Measurements from ENCODE around the gene RPS15. TPM values are rescaled to one million over a fixed set of nuclear protein-coding genes. Genes with fewer than 3 reads are reported as not detected.

Gene RPS15
- total and polyA plus RNA-seq, 9 donors: 973 to 1,562 (median 1,204) TPM

GRCh38 chr19:1451916-1452801 lies 14.0 kb downstream of the RPS15 start:
- Histone ChIP-seq H3K36me3 (ENCODE audit: control insufficient read depth, insufficient read depth, low read length) (no peaks in the 10 kb centered on the region), H3K27ac (ENCODE audit: low read length) (no peak overlapping the region), H3K27me3 (ENCODE audit: control insufficient read depth, insufficient read depth, low read length) (peaks cover 97% of the 10 kb centered on the region), H3K4me3 (ENCODE audit: low read length) (no peak overlapping the region), H3K9me3 (replicated peaks; ENCODE audit: control insufficient read depth, low read depth, low read length) (no peaks in the 10 kb centered on the region), H3K4me1 (ENCODE audit: control insufficient read depth, insufficient read depth, low read length) (peaks cover 34% of the 10 kb centered on the region)
- DNase-seq: no peak
- WGBS (ENCODE audit: insufficient coverage): 29% methylated on average over 36 of the region's 39 CpGs

- Histone ChIP-seq H3K36me3 (ENCODE audit: control insufficient read depth, insufficient read depth, low read length) (no peaks in the 10 kb centered on the region), H3K4me3 (ENCODE audit: low read length) (no peak overlapping the region), H3K27ac (ENCODE audit: low read length) (no peak overlapping the region), H3K27me3 (ENCODE audit: control insufficient read depth, insufficient read depth, low read length) (peaks cover 97% of the 10 kb centered on the region), H3K4me1 (ENCODE audit: control insufficient read depth, insufficient read depth, low read length) (peaks cover 34% of the 10 kb centered on the region), H3K9me3 (replicated peaks; ENCODE audit: control insufficient read depth, low read depth, low read length) (no peaks in the 10 kb centered on the region)
- DNase-seq: no peak
- WGBS (ENCODE audit: insufficient coverage): 48% methylated on average over 24 of the region's 30 CpGs
These were observed 14.8 kb downstream of the RPS15 start for GRCh38 chr19:1452802-1453524.

GRCh38 chr19:1453525-1454364 lies 15.5 kb downstream of the RPS15 start:
- no peak overlapping the region for H3K27ac ChIP-seq (ENCODE audit: low read length)
- H3K36me3 ChIP-seq (ENCODE audit: control insufficient read depth, insufficient read depth, low read length): no peaks in the 10 kb centered on the region
- DNase-seq: no peak
- no peaks in the 10 kb centered on the region for H3K9me3 ChIP-seq (replicated peaks; ENCODE audit: control insufficient read depth, low read depth, low read length)
- H3K4me1 ChIP-seq (ENCODE audit: control insufficient read depth, insufficient read depth, low read length): peaks cover 34% of the 10 kb centered on the region
- no peak overlapping the region for H3K4me3 ChIP-seq (ENCODE audit: low read length)
- H3K27me3 ChIP-seq (ENCODE audit: control insufficient read depth, insufficient read depth, low read length): peaks cover 98% of the 10 kb centered on the region
- WGBS (ENCODE audit: insufficient coverage): 18% methylated on average over 15 of the region's 33 CpGs

GRCh38 chr19:1455002-1455335 lies 16.8 kb downstream of the RPS15 start:
- H3K27me3 ChIP-seq (ENCODE audit: control insufficient read depth, insufficient read depth, low read length): peaks cover 92% of the 10 kb centered on the region
- H3K9me3 ChIP-seq (replicated peaks; ENCODE audit: control insufficient read depth, low read depth, low read length): no peaks in the 10 kb centered on the region
- H3K36me3 ChIP-seq (ENCODE audit: control insufficient read depth, insufficient read depth, low read length): no peaks in the 10 kb centered on the region
- H3K4me1 ChIP-seq (ENCODE audit: control insufficient read depth, insufficient read depth, low read length): peaks cover 31% of the 10 kb centered on the region
- H3K4me3 ChIP-seq (ENCODE audit: low read length): no peak overlapping the region
- no peak for DNase-seq
- 3% methylated on average over 17 of the region's 22 CpGs for WGBS (ENCODE audit: insufficient coverage)
- no peak overlapping the region for H3K27ac ChIP-seq (ENCODE audit: low read length)

- peaks cover 87% of the 10 kb centered on the region for H3K27me3 ChIP-seq (ENCODE audit: control insufficient read depth, insufficient read depth, low read length)
- peaks cover 28% of the 10 kb centered on the region for H3K4me1 ChIP-seq (ENCODE audit: control insufficient read depth, insufficient read depth, low read length)
- H3K36me3 ChIP-seq (ENCODE audit: control insufficient read depth, insufficient read depth, low read length): peaks cover 4% of the 10 kb centered on the region
- no peaks in the 10 kb centered on the region for H3K9me3 ChIP-seq (replicated peaks; ENCODE audit: control insufficient read depth, low read depth, low read length)
- no peak overlapping the region for H3K4me3 ChIP-seq (ENCODE audit: low read length)
- DNase-seq: no peak
- WGBS (ENCODE audit: insufficient coverage): 3% methylated on average over 41 of the region's 42 CpGs
- H3K27ac ChIP-seq (ENCODE audit: low read length): no peak overlapping the region
These were observed 17.3 kb downstream of the RPS15 start for GRCh38 chr19:1455336-1456120.

GRCh38 chr19:1456121-1456900 lies 18.1 kb downstream of the RPS15 start:
- no peak for DNase-seq
- peaks cover 4% of the 10 kb centered on the region for H3K36me3 ChIP-seq (ENCODE audit: control insufficient read depth, insufficient read depth, low read length)
- 21% methylated on average over 36 of the region's 43 CpGs for WGBS (ENCODE audit: insufficient coverage)
- H3K27me3 ChIP-seq (ENCODE audit: control insufficient read depth, insufficient read depth, low read length): peaks cover 79% of the 10 kb centered on the region
- H3K9me3 ChIP-seq (replicated peaks; ENCODE audit: control insufficient read depth, low read depth, low read length): no peaks in the 10 kb centered on the region
- H3K4me3 ChIP-seq (ENCODE audit: low read length): no peak overlapping the region
- peaks cover 28% of the 10 kb centered on the region for H3K4me1 ChIP-seq (ENCODE audit: control insufficient read depth, insufficient read depth, low read length)
- no peak overlapping the region for H3K27ac ChIP-seq (ENCODE audit: low read length)

GRCh38 chr19:1457031-1457739 lies 19.0 kb downstream of the RPS15 start:
- Histone ChIP-seq H3K27ac (ENCODE audit: low read length) (no peak overlapping the region), H3K4me1 (ENCODE audit: control insufficient read depth, insufficient read depth, low read length) (peaks cover 24% of the 10 kb centered on the region), H3K9me3 (replicated peaks; ENCODE audit: control insufficient read depth, low read depth, low read length) (no peaks in the 10 kb centered on the region), H3K4me3 (ENCODE audit: low read length) (no peak overlapping the region), H3K36me3 (ENCODE audit: control insufficient read depth, insufficient read depth, low read length) (peaks cover 4% of the 10 kb centered on the region), H3K27me3 (ENCODE audit: control insufficient read depth, insufficient read depth, low read length) (peaks cover 70% of the 10 kb centered on the region)
- 10% methylated on average over 47 of the region's 48 CpGs for WGBS (ENCODE audit: insufficient coverage)
- no peak for DNase-seq

- Histone ChIP-seq H3K27me3 (ENCODE audit: control insufficient read depth, insufficient read depth, low read length) (peaks cover 63% of the 10 kb centered on the region), H3K4me3 (ENCODE audit: low read length) (no peak overlapping the region), H3K9me3 (replicated peaks; ENCODE audit: control insufficient read depth, low read depth, low read length) (no peaks in the 10 kb centered on the region), H3K36me3 (ENCODE audit: control insufficient read depth, insufficient read depth, low read length) (peaks cover 4% of the 10 kb centered on the region), H3K4me1 (ENCODE audit: control insufficient read depth, insufficient read depth, low read length) (peaks cover 17% of the 10 kb centered on the region), H3K27ac (ENCODE audit: low read length) (no peak overlapping the region)
- WGBS (ENCODE audit: insufficient coverage): 78% methylated on average over 14 of the region's 16 CpGs
- no peak for DNase-seq
These were observed 19.7 kb downstream of the RPS15 start for GRCh38 chr19:1457892-1458291.

Measured in muscle of leg (tissue), 11 donors.